HepG2 (cell line): Measurements from ENCODE around the gene FAM78A. TPM values are rescaled to one million over a fixed set of nuclear protein-coding genes. Genes with fewer than 3 reads are reported as not detected.

Experiments
- AGO2 ChIP-seq: fragments of 200-400 bp; formaldehyde crosslinking; optimal IDR thresholded peaks from 2 replicates; pipeline ENCODE3; 2017; ENCODE audit warnings: mild to moderate bottlenecking, low read depth, low read length, moderate library complexity
- ATF7-NPFF ChIP-seq: sonication (generic); formaldehyde crosslinking; IDR thresholded peaks from 2 replicates; pipeline ENCODE4 v1.8.1; 2023; ENCODE audit warnings: mild to moderate bottlenecking, low read depth, missing genetic modification reagents, moderate library complexity
- BCL3 ChIP-seq: sonication (generic); formaldehyde crosslinking; IDR thresholded peaks from 2 replicates; pipeline ENCODE4 v1.5.1; 2020; ENCODE audit warnings: mild to moderate bottlenecking, missing genetic modification reagents, moderate library complexity
- CENPT ChIP-seq: sonication (generic); formaldehyde crosslinking; IDR thresholded peaks from 2 replicates; pipeline ENCODE4 v1.8.0; 2022; ENCODE audit warnings: low read depth, mild to moderate bottlenecking, moderate library complexity, missing genetic modification reagents
- CSRNP2 ChIP-seq: sonication (generic); formaldehyde crosslinking; conservative IDR thresholded peaks from 2 replicates; pipeline ENCODE4 v1.8.0; 2022; ENCODE audit warnings: low read depth, missing genetic modification reagents
- GABPB1 ChIP-seq: IDR thresholded peaks from 2 replicates; pipeline ENCODE4 v1.6.1; 2016; ENCODE audit warnings: mild to moderate bottlenecking, missing genetic modification reagents, moderate library complexity, missing compliant biosample characterization
- GMEB1 ChIP-seq: sonication (generic); formaldehyde crosslinking; IDR thresholded peaks from 2 replicates; pipeline ENCODE4 v1.5.1; 2020; ENCODE audit warnings: missing genetic modification reagents, mild to moderate bottlenecking, borderline replicate concordance
- JUNB ChIP-seq: sonication (generic); formaldehyde crosslinking; IDR thresholded peaks from 2 replicates; pipeline ENCODE4 v1.8.0; 2022; ENCODE audit warnings: missing genetic modification reagents, mild to moderate bottlenecking, borderline replicate concordance
- MBNL3 ChIP-seq: fragments of 250-450 bp; sonication (Bioruptor Pico); conservative IDR thresholded peaks from 2 replicates; pipeline ENCODE4 v1.8.0; 2022; ENCODE audit warnings: mild to moderate bottlenecking, inconsistent platforms
- MYPOP ChIP-seq: sonication (generic); formaldehyde crosslinking; IDR thresholded peaks from 2 replicates; pipeline ENCODE4 v1.8.1; 2023; ENCODE audit warnings: mild to moderate bottlenecking, moderate library complexity, missing genetic modification reagents
- NR3C1 ChIP-seq: sonication (generic); formaldehyde crosslinking; IDR thresholded peaks from 2 replicates; pipeline ENCODE4 v1.4.0; 2020; ENCODE audit warnings: missing genetic modification reagents
- RELA ChIP-seq: sonication (generic); formaldehyde crosslinking; IDR thresholded peaks from 2 replicates; pipeline ENCODE4 v1.4.0; 2020; ENCODE audit warnings: missing genetic modification reagents
- THAP11 ChIP-seq: IDR thresholded peaks from 2 replicates; pipeline ENCODE4 v1.6.1; 2016; ENCODE audit warnings: missing biosample characterization, missing genetic modification reagents
- ZBTB2 ChIP-seq: sonication (generic); formaldehyde crosslinking; IDR thresholded peaks from 2 replicates; pipeline ENCODE4 v1.8.0; 2022; ENCODE audit warnings: low read depth, missing genetic modification reagents
- ZNF512 ChIP-seq: sonication (generic); formaldehyde crosslinking; IDR thresholded peaks from 2 replicates; pipeline ENCODE4 v1.4.0; 2020; ENCODE audit warnings: mild to moderate bottlenecking, missing genetic modification reagents
- ZNF547 ChIP-seq: sonication (generic); formaldehyde crosslinking; IDR thresholded peaks from 2 replicates; pipeline ENCODE4 v1.5.1; 2020; ENCODE audit warnings: mild to moderate bottlenecking, missing genetic modification reagents
- ZNF563 ChIP-seq: sonication (generic); formaldehyde crosslinking; IDR thresholded peaks from 2 replicates; pipeline ENCODE4 v1.8.0; 2022; ENCODE audit warnings: mild to moderate bottlenecking, moderate library complexity, missing genetic modification reagents
- ZNF567 ChIP-seq: sonication (generic); formaldehyde crosslinking; IDR thresholded peaks from 2 replicates; pipeline ENCODE4 v1.8.1; 2023; ENCODE audit warnings: mild to moderate bottlenecking, missing genetic modification reagents, borderline replicate concordance
- ZSCAN31 ChIP-seq: sonication (generic); formaldehyde crosslinking; IDR thresholded peaks from 2 replicates; pipeline ENCODE4 v1.5.0; 2020; ENCODE audit warnings: low read depth, mild to moderate bottlenecking, missing genetic modification reagents
- polyA plus RNA-seq, 8 experiments: library from polyadenylated mRNA; depleted of rRNA in 3 of 8; stranded (reverse) in 7 of 8; unstranded in 1 of 8; fragments of >200 nt; fragmentation: Illumina TruSeq in 4 of 8; extraction: Trizol in 4 of 8; gene quantifications; 2 replicates each; pipeline versions ENCODE4 v1.2.1 to v1.2.3, GENCODE V29; 2011 to 2016; ENCODE audit warnings: low read depth in 4 of 8, missing spikeins in 1 of 8, mixed read lengths in 1 of 8; ENCODE audit not compliant: insufficient read depth in 1 of 8
- total RNA-seq, 5 experiments: library from RNA; depleted of rRNA; stranded (reverse); fragments of >200 nt; fragmentation: Illumina TruSeq; extraction: Trizol; gene quantifications; 2 replicates each; pipeline ENCODE4 v1.2.3, GENCODE V29; 2016; ENCODE audit warnings: low read depth in 1 of 5

FAM78A gene
- total and polyA plus RNA-seq, 2 of the 13 experiments (the other 11 are each of a cell fraction or from before 2014, with no cell fraction given): 0.18 to 0.62 TPM

GRCh38 chr9:131289301-131290035 is 13.2 kb upstream of the FAM78A start, which contains the start of gene PLPP7 (continued):
- TF ChIP-seq CSRNP2 (CRISPR knock-in tag) (no peak), THAP11 (CRISPR knock-in tag) (peak; percentile 98), JUNB (CRISPR knock-in tag) (no peak), AGO2 (no peak), MYPOP (CRISPR knock-in tag) (no peak), ZSCAN31 (CRISPR knock-in tag) (no peak), ZNF563 (CRISPR knock-in tag) (no peak), CENPT (CRISPR knock-in tag) (no peak), BCL3 (0 out of 2 replicates have a peak, but pooled peaks have one; percentile 29), MBNL3 (CRISPR knock-in tag) (no peak), GABPB1 (peak; percentile 75), ZNF547 (CRISPR knock-in tag) (no peak), ZNF512 (CRISPR knock-in tag) (no peak), ZBTB2 (CRISPR knock-in tag) (no peak), NR3C1 (CRISPR knock-in tag) (no peak), GMEB1 (0 out of 2 replicates have a peak, but pooled peaks have one; percentile 38), ATF7-NPFF (CRISPR knock-in tag) (no peak), ZNF567 (no peak), RELA (no peak)
